ENCODE results near the gene LHFPL5.
A peak's percentile ranks its signal among the peaks of the same experiment; 100 is the strongest.

Gene LHFPL5

GRCh38 chr6:35804996-35805736 is at the start of gene LHFPL5:
Gene LHFPL5 (plus strand): TSS chr6:35805352. CDS start chr6:35805671, 319 bp downstream.
- DNase-seq = peak; percentile 73

GRCh38 chr6:35757456-35758123 is 47.6 kb upstream of the LHFPL5 start:
- no peak for DNase-seq

DNA sequence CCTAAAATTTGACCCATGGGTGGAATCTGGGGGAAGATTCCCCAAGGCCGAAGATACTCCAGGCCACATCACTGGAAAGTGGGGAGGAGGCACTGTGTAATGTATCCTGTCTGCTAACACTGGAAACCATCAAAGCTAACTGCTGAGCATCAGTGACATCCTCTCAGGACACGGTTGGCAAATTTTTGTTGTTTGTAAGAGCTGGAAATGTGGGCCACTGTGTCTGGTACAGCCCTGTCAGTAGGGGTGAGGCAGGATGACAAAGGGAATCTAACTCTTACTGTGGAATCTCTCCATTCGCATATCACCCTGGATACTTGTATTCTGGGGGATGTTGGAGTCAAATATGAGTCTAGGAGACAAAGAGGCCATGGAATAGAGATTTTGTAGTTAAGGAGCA is 45.7 kb upstream of the LHFPL5 start:
- no peak for DNase-seq

DNA sequence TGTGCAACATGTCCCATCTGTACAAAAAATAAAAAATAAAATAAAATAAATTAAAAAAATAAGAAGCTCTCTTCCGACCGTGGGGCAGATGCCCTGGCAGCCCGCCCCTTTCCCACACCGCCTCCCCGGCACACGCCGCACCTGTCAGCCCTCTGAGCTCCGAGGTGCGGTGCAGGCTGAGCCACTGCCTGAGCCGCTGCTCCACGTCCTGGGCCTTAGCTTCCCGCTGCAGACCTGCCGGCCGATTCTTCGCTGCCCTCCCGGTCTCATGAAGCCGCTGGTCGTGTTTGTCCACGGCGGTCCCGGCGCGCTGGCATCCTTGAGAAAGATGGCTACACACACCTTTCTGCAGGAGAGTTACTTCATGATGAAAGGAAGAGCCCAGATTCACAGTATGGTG is 39.4 kb upstream of the LHFPL5 start:
- DNase-seq = no peak

- DNase-seq = no peak
Observed at GRCh38 chr6:35769211-35769610, 35.9 kb upstream of the LHFPL5 start.

- DNase-seq = no peak
Observed at GRCh38 chr6:35771343-35771627, 33.9 kb upstream of the LHFPL5 start.

DNA sequence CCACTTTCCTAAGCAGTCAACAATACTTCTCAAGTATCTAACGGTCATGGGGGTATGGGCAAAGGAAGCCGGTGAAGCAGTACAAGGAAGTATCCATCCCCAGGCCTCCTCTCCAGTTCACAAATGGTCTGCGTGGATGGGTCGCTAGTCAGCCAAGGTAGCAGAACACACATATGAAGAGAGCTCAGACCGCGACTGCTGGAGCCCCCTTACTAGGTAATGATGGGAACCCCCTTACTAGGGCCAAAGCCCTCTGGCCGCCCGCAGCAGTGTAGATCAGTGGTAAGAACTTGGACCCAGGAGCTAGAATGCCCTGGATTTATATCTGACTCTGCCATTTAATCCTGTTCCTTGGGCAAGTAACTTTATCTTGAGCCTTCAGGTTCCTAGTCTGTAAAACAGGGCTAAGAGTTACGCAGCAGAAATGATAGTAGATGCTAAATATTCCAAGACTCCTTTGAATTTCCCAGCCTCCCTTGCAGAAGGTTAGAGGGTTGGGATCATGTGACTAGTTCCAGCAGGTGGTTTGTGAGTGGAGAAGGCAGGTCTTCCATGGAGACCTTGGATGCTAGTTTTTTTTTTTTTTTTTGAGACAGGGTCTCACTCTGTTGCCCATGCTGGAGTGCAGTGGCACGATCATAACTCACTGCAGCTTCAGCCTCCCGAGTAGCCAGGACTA is 30.9 kb upstream of the LHFPL5 start:
- no peak for DNase-seq

DNA sequence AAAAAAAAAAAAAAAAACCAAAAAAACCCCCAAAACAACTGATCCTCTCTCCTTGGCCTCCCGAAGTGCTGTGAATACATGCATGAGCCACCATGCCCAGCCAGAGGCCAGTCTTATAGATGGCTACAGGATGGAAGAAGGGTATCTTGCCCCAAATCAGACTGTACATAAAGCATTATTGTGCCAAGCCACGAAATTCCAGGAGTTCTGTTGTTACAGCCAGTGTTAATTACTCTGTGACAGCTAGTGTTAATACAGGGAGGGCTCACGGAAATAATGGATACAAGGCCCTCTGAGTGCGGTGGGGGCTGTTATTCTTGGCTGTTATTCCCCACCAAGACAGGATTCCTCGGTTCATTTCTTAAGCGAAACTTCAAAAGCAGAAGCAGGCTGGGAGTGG is 30.1 kb upstream of the LHFPL5 start:
- DNase-seq = no peak

GRCh38 chr6:35776364-35777215 is 28.6 kb upstream of the LHFPL5 start, which contains the start of gene CLPSL2:
Gene CLPSL2 (plus strand): TSS chr6:35776598. CDS start chr6:35776619, 21 bp downstream.
- no peak for DNase-seq

GRCh38 chr6:35777356-35778102 is 27.6 kb upstream of the LHFPL5 start:
- no peak for DNase-seq

DNA sequence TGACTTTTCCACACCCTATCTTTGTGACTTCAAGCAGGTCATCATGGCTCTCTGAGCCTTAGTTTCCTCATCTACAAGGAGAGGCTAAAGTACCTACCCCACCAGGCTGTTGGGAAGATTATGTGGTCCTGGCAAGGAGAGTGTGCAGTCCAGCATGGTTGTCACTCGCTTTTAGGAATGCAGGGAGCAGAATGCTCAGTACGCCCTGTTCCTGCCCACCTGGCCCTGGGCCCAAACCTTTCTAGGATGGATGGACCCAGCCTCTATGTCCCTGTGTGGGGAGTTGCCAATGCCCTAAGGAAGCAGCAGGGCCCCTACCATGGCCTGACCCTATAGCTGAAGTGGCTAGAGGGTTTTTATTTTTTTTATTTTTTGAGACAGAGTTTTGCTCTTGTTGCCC is 26.7 kb upstream of the LHFPL5 start:
- DNase-seq = no peak

DNA sequence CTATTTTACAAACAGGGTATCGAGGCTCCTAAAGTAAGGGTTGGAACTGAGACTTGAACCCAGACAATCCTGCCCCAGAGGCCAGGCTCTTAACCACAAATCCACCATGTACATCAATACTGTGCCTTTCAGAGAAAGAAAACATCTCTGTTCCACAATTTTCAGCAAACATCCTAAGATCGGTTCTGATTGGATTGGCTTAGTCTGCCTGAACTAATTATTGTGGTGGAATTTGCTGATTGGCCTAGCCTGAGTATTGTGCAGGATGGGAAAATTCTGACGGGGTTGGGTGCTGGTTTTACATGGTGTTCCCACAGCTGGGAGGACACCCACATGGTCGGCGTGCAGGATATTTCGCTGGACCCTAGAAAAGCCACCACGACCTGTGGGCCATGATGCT is 24.4 kb upstream of the LHFPL5 start, which contains the start of gene CLPSL1:
CLPSL1 (plus strand) TSS at position 301 of the 400 bp plus-strand sequence; CDS start at position 393, 92 bp downstream.
- DNase-seq = no peak

DNA sequence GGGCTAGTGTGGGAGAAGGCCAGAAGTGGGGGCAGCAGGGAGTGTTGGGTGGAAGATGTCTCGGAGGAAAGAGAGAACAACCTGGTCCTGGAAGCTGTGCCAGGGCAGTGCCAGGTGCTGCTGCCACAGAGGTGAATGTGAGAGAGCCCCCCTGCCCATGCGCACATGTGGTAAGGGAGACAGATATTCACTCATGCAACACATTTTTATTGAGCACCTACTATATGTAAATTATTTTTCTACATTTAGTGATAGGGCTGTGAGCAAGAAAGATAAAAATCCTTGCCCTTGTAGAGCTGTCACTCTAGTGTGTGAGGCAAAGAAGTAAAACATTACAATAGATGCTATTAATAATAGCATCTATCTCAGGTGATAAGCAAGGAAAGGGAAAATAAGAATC is 23.9 kb upstream of the LHFPL5 start:
- DNase-seq = no peak

DNA sequence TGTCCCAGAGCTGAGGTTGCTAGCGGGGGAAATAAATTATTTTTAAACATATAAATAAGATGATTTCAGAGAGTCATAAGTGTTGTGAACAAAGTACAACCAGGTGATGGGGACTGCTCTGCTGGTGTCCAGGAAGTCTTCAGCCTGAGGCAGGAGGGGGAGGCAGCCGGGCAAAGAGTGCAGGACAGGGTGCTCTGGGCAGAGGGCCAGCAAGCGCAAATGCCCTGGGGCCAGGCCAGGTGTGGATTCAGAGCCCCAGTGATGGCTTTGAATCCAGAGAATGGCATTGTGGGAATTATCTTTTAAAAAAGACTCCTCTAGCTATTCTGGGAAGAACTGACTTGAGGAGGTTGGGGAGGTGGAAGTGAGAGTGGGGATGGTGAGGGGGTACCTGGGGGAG is 22.7 kb upstream of the LHFPL5 start:
- no peak for DNase-seq

- DNase-seq = no peak
Observed at GRCh38 chr6:35784200-35784599, 21.0 kb upstream of the LHFPL5 start.

DNA sequence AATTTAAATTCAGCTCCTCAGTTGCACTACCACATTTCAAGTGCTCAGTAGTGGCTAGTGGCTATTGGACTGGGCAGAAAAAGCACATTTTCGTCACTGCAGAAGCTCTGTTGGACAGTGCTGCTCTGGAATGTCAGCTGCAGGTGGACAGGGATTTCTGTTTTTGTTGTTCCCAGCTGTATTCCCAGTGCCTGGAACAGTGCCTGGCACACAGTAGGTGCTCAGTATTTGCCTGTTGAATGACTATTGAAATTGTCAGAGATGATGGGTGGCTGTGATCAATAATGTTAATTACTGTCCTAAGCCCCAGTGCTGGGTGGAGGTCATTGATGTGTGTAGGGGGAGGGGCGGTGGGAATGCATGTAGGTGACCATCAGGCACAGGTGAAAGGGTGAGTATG is 18.9 kb upstream of the LHFPL5 start:
- no peak for DNase-seq

DNA sequence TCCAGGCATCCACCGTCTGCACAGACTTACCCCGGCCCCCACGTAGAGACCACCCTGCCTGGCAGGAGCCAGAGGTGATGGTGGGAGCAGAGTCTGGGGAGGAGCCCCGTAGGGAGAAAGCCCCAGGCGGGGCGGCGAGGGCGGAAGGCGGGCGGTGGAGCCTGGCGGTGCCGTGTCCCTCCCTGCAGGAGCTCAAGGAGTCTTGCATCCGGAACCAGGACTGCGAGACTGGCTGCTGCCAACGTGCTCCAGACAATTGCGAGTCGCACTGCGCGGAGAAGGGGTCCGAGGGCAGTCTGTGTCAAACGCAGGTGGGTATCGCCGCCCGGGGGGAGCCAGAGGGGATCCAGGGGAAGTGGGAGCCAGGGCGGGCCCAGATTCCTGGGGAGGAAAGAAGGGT is 18.3 kb upstream of the LHFPL5 start:
- no peak for DNase-seq

GRCh38 chr6:35787266-35788218 is 17.6 kb upstream of the LHFPL5 start:
- DNase-seq = no peak

DNA sequence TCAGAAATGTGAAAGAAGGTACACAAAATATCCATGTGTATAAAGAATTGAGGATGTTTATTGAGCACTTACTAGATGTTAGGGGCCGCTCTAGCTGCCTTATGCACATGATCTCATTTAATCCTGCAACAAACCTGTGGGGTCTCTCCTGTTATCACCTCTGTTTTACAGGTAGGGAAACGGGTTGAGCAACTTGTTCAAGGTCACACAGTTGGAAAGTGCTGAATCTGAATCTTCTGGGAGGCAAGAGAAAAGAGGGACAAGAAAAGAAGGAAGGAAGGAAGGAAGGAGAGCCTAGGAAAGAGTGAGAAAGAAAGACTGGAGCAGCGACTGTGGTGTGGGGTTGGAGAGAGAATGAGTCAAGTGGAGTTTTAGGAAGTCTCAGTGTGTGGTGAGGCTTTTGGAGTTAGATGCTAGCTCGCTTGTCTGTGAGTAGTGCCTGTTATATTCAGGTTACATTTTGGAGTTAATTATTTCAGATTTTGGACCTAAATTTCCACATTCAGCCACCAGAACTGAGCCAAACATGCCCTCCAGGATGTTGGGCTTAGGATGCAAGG is 16.6 kb upstream of the LHFPL5 start:
- DNase-seq = no peak

GRCh38 chr6:35790683-35791082 is 14.5 kb upstream of the LHFPL5 start:
- DNase-seq = no peak

Measured in activated CD8-positive, alpha-beta memory T cell treated with anti-CD3 and anti-CD28 coated beads for 24 hours (primary cell).